ENCODE measurements around the gene COTL1.

DNA sequence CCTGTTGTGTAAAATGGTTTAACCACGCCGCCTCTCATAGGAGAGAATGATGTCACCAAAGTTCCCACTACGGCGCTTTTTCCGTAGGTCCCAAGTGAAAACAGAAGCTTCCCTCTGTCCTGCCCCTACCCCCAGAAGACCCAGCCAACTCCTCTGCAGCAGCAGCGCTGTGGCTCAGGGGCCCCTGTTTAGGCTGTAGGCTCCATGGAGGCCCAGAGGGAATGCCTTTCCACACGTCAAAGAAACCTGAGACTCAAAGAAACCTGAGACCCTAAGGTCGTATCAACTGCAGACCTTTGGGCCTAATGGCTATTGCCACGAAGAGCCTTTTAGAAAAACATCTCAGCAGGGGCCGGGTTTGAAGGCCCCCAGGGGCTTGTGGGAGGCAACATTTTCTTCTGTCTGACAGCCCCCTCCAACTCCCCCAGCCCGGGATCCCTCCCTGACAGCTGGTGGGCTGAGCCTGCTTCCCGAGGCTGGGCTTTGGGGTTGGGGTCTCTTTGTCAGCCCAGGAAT is 70.3 kb downstream of the COTL1 start:
- no peak for TF ChIP-seq SP1 (IDR thresholded peaks at IDR 0.05)
- TF ChIP-seq CTCF (IDR thresholded peaks at IDR 0.05; ENCODE audit: low read depth, low read length, missing input control): no peak
- no peak for TF ChIP-seq YY1 (IDR thresholded peaks at IDR 0.05)
- no peak for TF ChIP-seq TAF1 (conservative IDR thresholded peaks at IDR 0.05)
- TF ChIP-seq RAD21 (IDR thresholded peaks at IDR 0.05): no peak
- TF ChIP-seq FOXA1 (IDR thresholded peaks at IDR 0.05): no peak
- TF ChIP-seq NR2F2 (IDR thresholded peaks at IDR 0.05): no peak
- TF ChIP-seq ZBTB33 (IDR thresholded peaks at IDR 0.05): no peak

Data from liver (tissue), 3 donors.